Astrocyte of the spinal cord (primary cell): ENCODE results near the gene DPT.

ENCODE experiments used
- DNase-seq: peaks from one replicate; pipeline ENCODE4 v3.0.0; 2011; ENCODE audit warnings: low read depth, low spot score
- H3K4me3 ChIP-seq: 2 replicates; pipeline ENCODE4 v1.5.1; 2011; ENCODE audit warnings: low read depth, mild to moderate bottlenecking, low read length, moderate library complexity
- in situ Hi-C: cut with HindIII; loops from 2 replicates; pipeline ENCODE4 v1.10.0; 2017; ENCODE audit warnings: low sequenced_read_pairs
- TF ChIP-seq, protein P1 (sequence below): IDR thresholded peaks from 2 replicates; pipeline ENCODE4 v1.5.1; 2012; ENCODE audit warnings: low read depth, mild to moderate bottlenecking, low read length, inconsistent platforms

Gene DPT

DNA sequence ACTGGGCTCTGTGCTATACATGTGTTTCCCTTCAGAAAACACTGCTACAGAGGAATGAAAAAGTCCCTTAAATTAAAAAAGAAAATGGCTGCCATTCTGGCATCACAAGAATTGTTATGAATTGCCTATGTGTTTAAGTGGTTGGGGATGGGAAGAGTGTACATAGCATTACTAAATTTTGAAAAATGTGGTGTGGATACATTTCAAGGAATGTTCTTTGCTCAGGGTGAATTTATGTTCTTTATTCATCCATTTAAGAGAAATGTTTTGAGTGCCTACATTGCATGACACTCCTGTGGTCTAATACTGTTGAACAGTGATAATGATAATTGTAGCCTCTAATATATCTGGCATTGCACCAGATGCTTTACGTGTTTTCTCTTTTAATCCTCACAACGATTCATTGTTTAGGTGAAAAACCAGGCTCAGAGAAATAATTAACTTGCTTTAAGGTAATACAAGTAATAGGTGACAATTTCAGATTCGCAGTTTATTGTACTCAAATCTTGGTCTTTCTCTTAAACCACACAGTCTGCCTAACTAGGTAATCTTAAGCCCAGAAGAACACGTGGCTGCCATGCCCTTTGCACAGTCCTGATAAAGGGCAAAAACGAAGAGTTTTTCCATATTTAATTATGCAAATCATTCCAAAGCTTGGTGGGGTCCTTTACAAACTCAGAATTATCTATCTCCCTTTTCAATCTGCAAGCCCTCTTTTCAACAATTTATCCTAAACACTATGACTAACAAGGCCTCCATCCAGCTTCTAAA is 31.5 kb downstream of the DPT start:
- TF ChIP-seq, protein P1, sequence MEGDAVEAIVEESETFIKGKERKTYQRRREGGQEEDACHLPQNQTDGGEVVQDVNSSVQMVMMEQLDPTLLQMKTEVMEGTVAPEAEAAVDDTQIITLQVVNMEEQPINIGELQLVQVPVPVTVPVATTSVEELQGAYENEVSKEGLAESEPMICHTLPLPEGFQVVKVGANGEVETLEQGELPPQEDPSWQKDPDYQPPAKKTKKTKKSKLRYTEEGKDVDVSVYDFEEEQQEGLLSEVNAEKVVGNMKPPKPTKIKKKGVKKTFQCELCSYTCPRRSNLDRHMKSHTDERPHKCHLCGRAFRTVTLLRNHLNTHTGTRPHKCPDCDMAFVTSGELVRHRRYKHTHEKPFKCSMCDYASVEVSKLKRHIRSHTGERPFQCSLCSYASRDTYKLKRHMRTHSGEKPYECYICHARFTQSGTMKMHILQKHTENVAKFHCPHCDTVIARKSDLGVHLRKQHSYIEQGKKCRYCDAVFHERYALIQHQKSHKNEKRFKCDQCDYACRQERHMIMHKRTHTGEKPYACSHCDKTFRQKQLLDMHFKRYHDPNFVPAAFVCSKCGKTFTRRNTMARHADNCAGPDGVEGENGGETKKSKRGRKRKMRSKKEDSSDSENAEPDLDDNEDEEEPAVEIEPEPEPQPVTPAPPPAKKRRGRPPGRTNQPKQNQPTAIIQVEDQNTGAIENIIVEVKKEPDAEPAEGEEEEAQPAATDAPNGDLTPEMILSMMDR, result no peak
- H3K4me3 ChIP-seq, result no peak overlapping the region
- in situ Hi-C loops, result no loop called here
- peak; percentile 24 for DNase-seq

DNA sequence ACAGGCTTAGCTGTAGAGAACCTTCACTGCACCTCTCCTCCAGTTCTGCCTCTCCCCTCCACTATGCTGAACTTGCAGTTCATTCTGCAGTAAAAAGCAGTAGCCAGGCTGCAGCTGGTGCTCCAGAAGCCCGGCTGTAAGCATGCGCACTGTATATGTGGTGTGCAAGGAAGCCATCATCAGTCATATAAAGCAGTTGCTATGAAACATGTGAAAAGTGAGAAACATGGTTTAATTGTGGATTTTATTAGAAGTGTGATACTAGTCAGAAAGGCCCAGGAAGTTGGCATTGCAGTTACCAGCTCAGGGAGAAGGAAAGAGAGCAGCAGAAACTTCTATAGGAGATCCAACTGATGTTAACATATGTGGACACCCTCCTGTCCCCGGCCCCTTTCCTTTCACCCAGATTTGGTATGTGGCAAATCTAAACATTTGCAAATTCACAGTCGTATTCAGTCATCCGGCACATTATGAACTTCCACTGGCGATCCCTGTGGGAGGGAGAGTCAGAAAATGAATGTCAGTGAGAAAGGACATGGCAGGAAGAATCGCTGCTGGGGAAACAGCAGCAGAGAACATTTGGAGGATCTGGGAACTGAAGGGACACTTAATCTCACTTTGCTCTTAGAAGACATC is 32.8 kb downstream of the DPT start:
- no peak for DNase-seq
- TF ChIP-seq, protein P1, result no peak
- in situ Hi-C loops, result no loop called here
- no peak overlapping the region for H3K4me3 ChIP-seq

DNA sequence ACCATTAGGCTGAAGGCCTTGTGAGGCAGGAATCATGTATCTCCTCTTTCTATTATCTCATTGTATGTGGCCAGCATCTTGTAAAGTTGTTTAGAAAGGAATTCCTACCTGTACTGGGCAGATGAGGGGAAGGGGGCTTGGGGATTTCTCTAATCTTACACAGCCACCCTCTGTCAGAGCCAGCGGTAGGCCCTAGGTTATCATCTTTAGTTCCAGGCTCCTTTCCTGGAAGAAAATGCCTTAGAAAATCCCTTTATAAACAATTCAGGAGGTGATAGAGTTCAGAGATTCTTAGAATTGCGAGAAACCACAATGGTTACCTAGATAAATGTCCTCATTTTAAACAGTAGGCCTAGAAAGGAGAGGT is 35.2 kb downstream of the DPT start:
- H3K4me3 ChIP-seq, result no peak overlapping the region
- in situ Hi-C loops, result no loop called here
- TF ChIP-seq, protein P1, result no peak
- no peak for DNase-seq

DNA sequence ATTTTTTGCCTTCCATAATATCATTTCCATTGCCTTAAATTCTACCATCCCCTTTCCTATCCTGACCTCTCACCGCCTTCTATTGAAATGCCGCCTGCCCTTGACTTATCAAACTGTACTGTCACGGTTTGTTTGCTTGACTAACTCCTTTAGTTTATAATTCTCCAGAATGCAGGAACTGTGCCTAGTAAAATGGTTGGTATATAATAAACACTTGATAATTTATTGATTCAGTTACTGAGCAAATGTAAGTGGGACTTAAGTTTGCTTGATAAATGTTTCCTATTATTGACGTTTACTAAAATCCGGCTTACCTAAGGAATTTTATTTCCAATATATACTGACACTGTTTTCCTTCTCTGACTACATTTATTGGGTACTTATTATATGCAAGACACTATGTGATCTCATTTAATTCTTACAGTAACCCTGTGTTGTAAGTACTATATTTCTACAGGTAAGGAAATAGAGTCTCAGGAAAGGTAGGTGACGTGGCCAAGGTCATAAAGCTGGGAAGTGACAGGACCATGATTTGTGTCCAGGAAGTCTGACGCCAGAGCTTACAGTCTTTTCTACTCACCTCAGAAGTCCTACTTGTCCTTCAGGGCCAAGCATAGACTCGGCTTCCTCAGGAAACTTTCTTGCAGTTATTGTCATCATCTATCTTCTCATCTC is 35.7 kb downstream of the DPT start:
- in situ Hi-C loops, result no loop called here
- TF ChIP-seq, protein P1, result no peak
- no peak for DNase-seq
- no peak overlapping the region for H3K4me3 ChIP-seq

DNA sequence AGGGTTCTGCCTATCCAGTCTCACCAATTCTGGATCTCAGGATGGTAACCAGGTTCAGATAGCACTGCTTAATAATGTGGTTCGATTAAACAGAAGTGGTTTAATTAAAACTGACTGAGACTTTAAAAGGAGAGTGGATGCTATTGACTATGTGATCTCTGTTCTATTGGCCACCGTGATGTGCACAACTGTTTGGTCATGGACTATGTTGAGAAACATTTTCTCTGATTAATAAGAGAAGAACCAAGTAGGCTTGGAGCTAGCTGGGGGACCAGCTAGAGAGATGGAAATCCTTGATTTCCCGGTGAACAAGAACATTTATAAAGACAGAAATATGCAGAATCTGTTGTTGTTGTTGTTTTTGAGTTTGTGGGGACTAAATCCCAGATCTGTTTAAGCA is 36.5 kb downstream of the DPT start:
- no peak overlapping the region for H3K4me3 ChIP-seq
- in situ Hi-C loops, result no loop called here
- DNase-seq, result no peak
- TF ChIP-seq, protein P1, result no peak

DNA sequence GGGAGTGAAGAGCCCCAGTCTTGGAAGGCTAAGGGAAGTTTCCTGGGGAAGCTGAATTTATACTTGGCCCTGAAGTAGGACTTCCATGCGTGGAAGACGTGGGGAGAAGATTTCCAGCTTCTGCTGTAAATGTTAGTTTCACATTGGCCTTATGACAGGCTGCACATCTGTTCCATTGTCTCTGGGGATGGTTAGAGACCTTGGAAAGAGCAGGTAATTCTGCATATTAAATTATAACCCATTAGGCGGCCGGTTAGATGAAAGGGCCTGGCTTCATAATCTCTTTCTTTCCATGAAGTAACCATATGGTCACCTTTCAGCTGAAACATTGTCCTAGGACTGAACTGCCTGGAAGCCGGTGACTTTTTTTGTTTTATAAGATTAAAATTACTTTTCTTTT is 37.5 kb downstream of the DPT start:
- in situ Hi-C loops, result no loop called here
- TF ChIP-seq, protein P1, result no peak
- H3K4me3 ChIP-seq, result no peak overlapping the region
- no peak for DNase-seq
